Kidney (tissue), 14 donors: ENCODE results near the gene TIAM2. TPM values are rescaled to one million over a fixed set of nuclear protein-coding genes. Genes with fewer than 3 reads are reported as not detected.

ENCODE experiments used
- DNase-seq, 5 donors: peaks; one replicate each; pipeline ENCODE4 v3.0.0-alpha.2; 2013 to 2020
- FAIRE-seq: peaks from 2 replicates; lab custom pipeline; 2012; peaks lifted over from hg19 to GRCh38; lab: Jason Lieb, UNC
- H3K27ac ChIP-seq, 2 donors: one replicate each; pipeline ENCODE4 v1.7.0; 2013; ENCODE audit warnings: low read depth in 2 of 2, low read length in 2 of 2, inconsistent platforms in 1 of 2
- H3K27me3 ChIP-seq: one replicate; pipeline ENCODE4 v1.7.1; 2013; ENCODE audit warnings: low read length, inconsistent platforms; ENCODE audit not compliant: control insufficient read depth, insufficient read depth
- H3K36me3 ChIP-seq, 3 donors: one replicate each; pipeline versions ENCODE4 v1.7.0 to v1.7.1; 2013; ENCODE audit warnings: low read length in 3 of 3, control low read depth in 1 of 3, inconsistent platforms in 1 of 3; ENCODE audit not compliant: insufficient read depth in 3 of 3, control insufficient read depth in 2 of 3
- H3K4me1 ChIP-seq, 3 donors: one replicate each; pipeline versions ENCODE4 v1.7.0 to v1.7.1; 2013; ENCODE audit warnings: low read length in 3 of 3, inconsistent platforms in 1 of 3, low read depth in 1 of 3; ENCODE audit not compliant: control insufficient read depth in 2 of 3, insufficient read depth in 2 of 3
- H3K4me3 ChIP-seq, 3 donors: one replicate each; pipeline versions ENCODE4 v1.7.0 to v1.8.1; 2013; ENCODE audit warnings: low read length in 3 of 3, control low read depth in 1 of 3, inconsistent platforms in 1 of 3
- H3K9ac ChIP-seq, 3 donors: one replicate each; pipeline versions ENCODE4 v1.7.0 to v1.7.1; 2013; ENCODE audit warnings: low read length in 3 of 3, control low read depth in 1 of 3, inconsistent platforms in 1 of 3
- H3K9me3 ChIP-seq, 3 donors: one replicate each; pipeline versions ENCODE4 v1.7.0 to v1.7.1; 2013; ENCODE audit warnings: low read length in 3 of 3, control low read depth in 1 of 3, inconsistent platforms in 1 of 3; ENCODE audit not compliant: control insufficient read depth in 2 of 3, insufficient read depth in 1 of 3
- intact Hi-C: fragments of 100-400 bp; cut with DNase I; formaldehyde crosslinking; loops from one replicate; pipeline ENCODE4 v1.11.1; 2022
- polyA plus RNA-seq: library from polyadenylated mRNA; stranded (reverse); fragments of 350-450 nt; fragmentation: Illumina TruSeq; extraction: RNeasy Lipid Tissue Mini Kit (QIAGEN cat#74804); gene quantifications from one replicate; pipeline ENCODE4 v1.2.3, GENCODE V29; 2014; ENCODE audit warnings: low read depth, low replicate concordance; ENCODE audit not compliant: insufficient read depth
- total RNA-seq: library from RNA; stranded (reverse); fragmentation: NEBNext Ultra II Directional; extraction: Animal tissue kit (Norgen Biotek cat#: 25700); gene quantifications from one replicate; pipeline ENCODE4 v1.2.1, GENCODE V29; 2021
- TF ChIP-seq, protein P1 (sequence below): IDR thresholded peaks from 3 replicates; pipeline ENCODE4 v1.5.1; 2012; ENCODE audit warnings: mild to moderate bottlenecking, moderate library complexity, borderline replicate concordance; ENCODE audit not compliant: insufficient read depth; ENCODE audit errors: extremely low read depth
- donor health status: control.
- donor health status: control.
- donor health status: control.
- donor health status: control.
- donor health status: control.
- donor health status: DM: yes; HTN: yes; CAD: no.
- donor health status: Normal renal cell carcinoma (clear cell type).

TIAM2 gene
- total and polyA plus RNA-seq, 2 donors from 2014 or later: 6.8 to 7.6 TPM

DNA sequence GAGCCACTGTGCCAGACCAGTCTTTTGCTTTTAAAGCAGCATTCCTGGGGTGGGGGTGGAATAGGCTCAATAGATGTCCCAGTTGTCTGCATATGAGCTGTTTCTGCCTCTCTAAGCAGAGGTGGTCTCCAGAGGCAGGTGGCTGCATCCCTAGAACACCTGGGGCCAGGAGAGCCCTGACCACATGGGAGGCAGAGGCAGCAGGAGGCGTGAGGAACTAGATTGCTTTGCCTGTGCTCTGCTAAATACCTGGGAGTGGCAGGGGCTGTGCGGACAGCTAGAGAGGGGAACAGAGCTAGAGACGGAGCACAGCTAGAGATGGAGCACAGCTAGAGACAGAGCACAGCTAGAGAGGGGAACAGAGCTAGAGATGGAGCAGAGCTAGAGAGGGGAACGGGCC lies 239.6 kb downstream of the TIAM2 start:
- TF ChIP-seq, protein P1, sequence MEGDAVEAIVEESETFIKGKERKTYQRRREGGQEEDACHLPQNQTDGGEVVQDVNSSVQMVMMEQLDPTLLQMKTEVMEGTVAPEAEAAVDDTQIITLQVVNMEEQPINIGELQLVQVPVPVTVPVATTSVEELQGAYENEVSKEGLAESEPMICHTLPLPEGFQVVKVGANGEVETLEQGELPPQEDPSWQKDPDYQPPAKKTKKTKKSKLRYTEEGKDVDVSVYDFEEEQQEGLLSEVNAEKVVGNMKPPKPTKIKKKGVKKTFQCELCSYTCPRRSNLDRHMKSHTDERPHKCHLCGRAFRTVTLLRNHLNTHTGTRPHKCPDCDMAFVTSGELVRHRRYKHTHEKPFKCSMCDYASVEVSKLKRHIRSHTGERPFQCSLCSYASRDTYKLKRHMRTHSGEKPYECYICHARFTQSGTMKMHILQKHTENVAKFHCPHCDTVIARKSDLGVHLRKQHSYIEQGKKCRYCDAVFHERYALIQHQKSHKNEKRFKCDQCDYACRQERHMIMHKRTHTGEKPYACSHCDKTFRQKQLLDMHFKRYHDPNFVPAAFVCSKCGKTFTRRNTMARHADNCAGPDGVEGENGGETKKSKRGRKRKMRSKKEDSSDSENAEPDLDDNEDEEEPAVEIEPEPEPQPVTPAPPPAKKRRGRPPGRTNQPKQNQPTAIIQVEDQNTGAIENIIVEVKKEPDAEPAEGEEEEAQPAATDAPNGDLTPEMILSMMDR: no peak
- intact Hi-C loops: no loop called here
- no peak for FAIRE-seq

DNA sequence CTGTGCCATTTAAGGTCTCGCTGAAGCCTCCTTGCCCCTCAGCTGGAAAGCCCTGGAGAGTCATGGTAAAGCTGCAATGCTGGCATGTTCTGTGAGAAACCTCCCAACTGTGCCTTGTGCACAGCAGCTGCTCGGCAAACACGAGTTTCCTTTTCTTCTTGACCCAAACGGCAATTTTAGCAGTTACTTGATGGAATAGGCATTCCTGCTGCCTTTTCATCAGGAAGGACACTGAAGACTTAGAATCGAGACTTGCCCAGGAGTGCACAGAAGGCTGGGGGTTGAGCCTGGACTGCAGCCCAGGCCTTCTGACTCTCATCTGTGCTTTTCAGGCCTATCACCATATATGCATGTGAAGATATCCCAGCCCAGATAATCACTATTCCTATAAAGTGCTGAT lies 240.0 kb downstream of the TIAM2 start:
- no peak for FAIRE-seq
- Histone ChIP-seq H3K9me3 (peaks cover 0 to 5% (median 0%) of the 10 kb centered on the region in 3 donors), H3K9ac (no peak overlapping the region), H3K4me1 (no peaks in the 10 kb centered on the region), H3K27ac (no peak overlapping the region), H3K4me3 (no peak overlapping the region), H3K27me3 (no peaks in the 10 kb centered on the region), H3K36me3 (no peaks in the 10 kb centered on the region)
- intact Hi-C loops: no loop called here
- no peak for DNase-seq
- TF ChIP-seq, protein P1: no peak

More for the DNA sequence above, 239.6 kb downstream of the TIAM2 start:
- Histone ChIP-seq H3K4me1 (no peaks in the 10 kb centered on the region), H3K9me3 (peaks cover 0 to 5% (median 0%) of the 10 kb centered on the region in 3 donors), H3K9ac (no peak overlapping the region), H3K4me3 (no peak overlapping the region), H3K27ac (no peak overlapping the region), H3K36me3 (no peaks in the 10 kb centered on the region), H3K27me3 (no peaks in the 10 kb centered on the region)
- DNase-seq: no peak

GRCh38 chr6:155237613-155238012 lies 242.5 kb downstream of the TIAM2 start:
- H3K27ac ChIP-seq: no peak overlapping the region
- peaks cover 0 to 2% (median 0%) of the 10 kb centered on the region in 3 donors for H3K4me1 ChIP-seq
- H3K9ac ChIP-seq: no peak overlapping the region
- no peaks in the 10 kb centered on the region for H3K36me3 ChIP-seq
- intact Hi-C loops: no loop called here
- FAIRE-seq: no peak
- H3K4me3 ChIP-seq: no peak overlapping the region
- no peak for DNase-seq
- TF ChIP-seq, protein P1: no peak
- H3K9me3 ChIP-seq: peaks cover 0 to 5% (median 0%) of the 10 kb centered on the region in 3 donors
- H3K27me3 ChIP-seq: no peaks in the 10 kb centered on the region
